CD4-positive, alpha-beta T cell treated with Interleukin-6 for 4 hours (primary cell): ENCODE results near the gene ERCC4.
"Not testable (repeated sequence)": the region's sequence is repeated elsewhere in the genome, so short reads cannot be mapped to it uniquely, and the experiment has no call there.

Source experiments
- DNase-seq: peaks from one replicate; pipeline ENCODE4 v3.0.0-alpha.2; 2020; ENCODE audit warnings: mixed read lengths

Gene ERCC4

GRCh38 chr16:13919683-13920509 lies at the start of gene ERCC4:
ERCC4 (plus strand) TSS chr16:13920154; CDS start chr16:13920166, 12 bp downstream.
- DNase-seq, result peak; percentile 99

DNA sequence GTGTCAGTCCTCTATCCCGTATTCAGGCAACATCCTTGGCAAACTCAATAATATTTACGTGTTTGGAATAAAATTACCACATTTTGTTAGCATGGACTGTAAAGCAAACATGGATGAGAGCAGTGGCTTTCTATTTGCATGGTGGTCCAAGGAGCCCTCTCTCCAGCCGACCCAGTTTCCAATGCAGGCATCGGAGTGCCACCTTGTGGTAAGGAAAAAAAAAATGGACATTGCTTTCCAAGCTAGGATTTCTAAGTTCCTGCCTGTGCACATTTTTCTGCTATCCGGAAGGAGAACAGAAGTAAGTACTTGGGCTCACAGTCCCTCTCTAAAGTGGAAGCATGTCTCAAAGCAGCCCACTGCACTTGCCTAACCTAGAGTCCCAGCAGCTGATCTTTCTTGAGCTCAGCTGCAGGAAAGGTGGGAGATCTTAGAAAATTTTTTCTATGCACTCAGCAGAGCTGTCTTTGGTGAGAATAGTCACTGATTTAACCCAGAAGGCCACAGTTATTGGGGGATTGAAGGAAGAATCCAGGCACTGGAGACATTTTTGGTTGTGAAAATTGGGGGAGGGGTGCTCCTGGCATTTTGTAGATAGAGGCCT lies 46.0 kb upstream of the ERCC4 start:
- no peak for DNase-seq

DNA sequence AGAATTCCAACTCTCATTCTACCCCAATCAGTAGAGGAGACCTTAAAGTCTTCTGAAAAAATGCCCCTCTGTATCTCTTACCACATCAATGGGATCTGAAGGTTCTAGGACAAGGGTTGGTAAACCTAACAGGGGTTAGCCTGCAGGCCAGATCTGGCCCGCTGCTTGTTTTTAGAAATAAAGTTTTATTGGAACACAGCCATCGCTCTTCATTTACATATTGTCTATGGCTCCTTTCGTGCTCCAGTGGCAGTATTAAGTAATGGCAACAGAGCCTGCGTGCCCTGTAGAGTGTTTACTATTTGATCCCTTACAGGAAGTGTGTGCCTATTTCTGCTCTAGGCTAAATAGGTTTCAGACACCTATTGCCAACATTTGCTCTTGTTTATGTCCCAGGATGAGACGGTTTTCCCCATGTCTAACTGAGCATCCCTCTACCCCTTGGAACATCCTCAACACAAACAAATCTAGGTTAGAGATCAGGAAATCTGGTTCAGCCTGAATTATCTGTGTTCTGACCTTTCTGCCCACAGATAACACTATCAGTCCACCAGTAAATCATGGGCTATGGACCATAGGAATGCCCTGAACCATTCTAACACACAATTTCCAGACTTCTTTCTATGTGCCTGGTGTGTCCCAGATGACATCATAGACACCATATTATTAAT lies 44.2 kb upstream of the ERCC4 start:
- no peak for DNase-seq

- no peak for DNase-seq
Observed at GRCh38 chr16:13883276-13883675, 36.7 kb upstream of the ERCC4 start.

DNA sequence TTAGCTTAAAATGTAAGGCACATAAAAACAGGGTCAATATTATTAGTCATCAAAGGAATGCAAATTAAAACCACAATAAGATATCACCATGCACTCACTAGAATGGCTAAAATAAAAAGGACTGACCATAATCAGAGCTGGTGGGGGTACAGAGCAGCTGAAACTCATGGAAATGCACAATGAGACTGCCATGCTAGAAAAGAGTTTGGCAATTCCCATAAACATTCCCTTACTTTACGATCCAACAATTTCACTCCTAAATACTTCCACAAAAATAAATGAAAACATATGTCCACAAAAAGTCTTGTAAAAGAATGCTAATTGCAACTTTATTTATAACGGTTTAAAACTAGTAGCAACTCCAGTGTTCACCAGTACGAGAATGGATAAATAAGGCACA lies 36.1 kb upstream of the ERCC4 start:
- DNase-seq, result no peak

DNA sequence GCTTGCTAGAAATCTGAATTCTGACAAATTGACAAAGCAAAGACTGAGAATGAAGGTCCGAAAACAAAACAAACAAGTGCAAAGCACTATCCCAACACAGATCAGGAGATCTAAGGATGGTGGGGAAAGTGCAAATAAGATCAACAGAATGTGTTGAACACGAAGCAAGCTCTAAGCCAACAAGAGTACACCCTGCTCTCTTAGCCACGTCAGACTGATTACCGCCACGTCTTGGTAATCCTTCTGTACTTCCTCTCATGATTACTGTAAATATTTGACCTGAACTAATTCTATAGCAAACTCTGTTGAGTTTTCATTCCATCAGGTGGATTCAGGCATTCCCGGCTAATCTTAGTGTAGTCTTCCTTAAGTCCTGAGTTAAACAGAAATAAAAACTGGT lies 34.3 kb upstream of the ERCC4 start:
- DNase-seq, result no peak

GRCh38 chr16:13886608-13887007 lies 33.3 kb upstream of the ERCC4 start:
- DNase-seq, result no peak

DNA sequence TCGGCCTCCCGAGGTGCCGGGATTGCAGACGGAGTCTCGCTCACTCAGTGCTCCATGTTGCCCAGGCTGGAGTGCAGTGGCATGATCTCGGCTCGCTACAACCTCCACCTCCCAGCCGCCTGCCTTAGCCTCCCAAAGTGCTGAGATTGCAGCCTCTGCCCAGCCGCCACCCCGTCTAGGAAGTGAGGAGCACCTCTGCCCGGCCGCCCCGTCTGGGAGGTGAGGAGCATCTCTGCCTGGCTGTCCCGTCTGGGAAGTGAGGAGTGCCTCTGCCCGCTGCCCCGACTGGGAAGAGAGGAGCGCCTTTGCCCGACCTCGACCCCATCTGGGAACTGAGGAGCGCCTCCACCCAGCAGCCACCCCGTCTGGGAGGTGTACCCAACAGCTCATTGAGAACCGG lies 30.6 kb upstream of the ERCC4 start:
- not testable (repeated sequence) for DNase-seq

DNA sequence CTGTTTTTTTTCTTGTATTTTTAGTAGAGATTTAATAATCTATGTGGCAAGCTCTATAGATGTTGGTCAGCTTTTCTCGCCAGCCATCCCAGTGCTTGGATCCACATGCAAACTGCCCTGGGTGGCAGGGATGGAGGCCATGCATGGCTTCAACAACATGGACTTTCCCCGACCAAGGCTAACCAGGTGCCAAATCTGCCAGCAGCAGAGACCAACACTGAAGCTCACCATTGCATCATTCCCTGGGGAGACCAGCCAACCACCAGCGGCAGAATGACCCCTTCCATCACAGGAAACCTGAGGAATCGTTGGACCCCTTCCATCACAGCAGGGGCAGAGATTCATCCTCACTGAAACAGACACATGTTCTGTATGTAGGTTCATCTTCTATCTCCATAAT lies 27.7 kb upstream of the ERCC4 start:
- DNase-seq, result no peak

DNA sequence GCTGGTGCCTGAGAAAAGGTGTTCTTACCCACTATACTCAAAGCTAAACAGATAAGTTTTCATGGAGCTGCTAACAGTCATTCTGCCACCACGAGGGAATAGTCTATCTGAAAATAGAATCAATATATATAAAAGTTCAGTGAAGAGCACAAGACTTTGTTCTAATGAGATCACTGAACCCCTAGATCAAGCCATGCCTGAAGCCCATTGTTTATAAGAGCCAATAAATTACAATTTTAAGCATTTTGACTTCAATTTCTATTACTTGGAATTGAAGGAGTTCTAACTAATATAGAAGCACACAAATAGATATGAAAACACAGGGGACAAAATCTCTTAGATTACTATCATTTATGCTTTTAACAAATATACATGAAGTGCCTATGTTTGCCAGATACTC lies 24.4 kb upstream of the ERCC4 start:
- DNase-seq, result no peak

DNA sequence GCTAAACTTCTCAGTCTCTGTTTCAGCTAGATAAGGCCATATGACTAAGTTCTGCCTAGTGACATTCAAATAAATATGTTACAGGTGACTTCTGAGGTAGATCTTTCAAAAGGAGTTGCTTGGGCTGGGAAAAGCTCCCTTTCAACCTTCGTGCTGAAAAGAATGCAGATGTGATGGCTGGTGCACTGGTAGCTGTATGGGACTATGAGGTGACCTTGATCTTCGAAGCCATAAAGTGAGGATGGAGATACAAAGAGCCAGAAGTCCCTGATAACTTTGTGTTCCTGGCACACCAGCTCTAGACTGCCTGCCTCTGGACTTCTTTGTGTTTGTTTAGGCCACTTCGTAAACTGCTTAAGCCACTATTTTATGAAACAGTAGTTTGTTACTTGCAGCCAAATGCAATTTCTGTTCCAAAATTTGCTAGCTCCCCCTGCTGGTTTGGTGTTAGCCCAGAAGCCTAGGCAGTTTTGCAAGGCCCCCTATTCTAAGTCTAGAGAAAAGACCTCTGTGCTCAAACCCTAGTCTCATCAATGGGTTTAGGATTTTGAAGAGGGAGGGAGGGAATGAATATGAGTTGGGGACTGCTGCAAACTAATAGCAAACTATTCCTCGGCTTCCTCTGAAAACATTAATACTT lies 23.3 kb upstream of the ERCC4 start:
- DNase-seq, result no peak

GRCh38 chr16:13897806-13898205 lies 22.1 kb upstream of the ERCC4 start:
- DNase-seq, result no peak

DNA sequence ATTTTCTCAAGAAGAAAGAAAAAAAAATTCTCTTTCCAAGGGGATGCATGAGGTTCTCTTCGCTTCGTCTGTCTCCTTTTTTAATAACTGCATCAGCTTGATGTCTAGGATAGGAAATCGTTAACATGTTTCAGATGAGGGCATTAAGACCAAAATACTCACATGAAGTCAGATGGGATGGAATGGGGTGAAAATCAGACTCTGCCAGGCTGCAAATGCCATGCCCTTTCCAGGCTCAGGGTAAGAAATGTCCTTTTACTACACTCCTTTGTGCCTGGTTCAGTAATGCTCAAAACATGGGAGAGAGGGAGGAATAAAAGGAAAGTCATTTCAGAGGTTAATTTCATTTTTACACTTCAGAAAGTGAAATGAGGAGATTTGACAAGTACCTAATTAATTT lies 21.7 kb upstream of the ERCC4 start:
- DNase-seq, result no peak

- no peak for DNase-seq
Observed at GRCh38 chr16:13902052-13902451, 17.9 kb upstream of the ERCC4 start.

DNA sequence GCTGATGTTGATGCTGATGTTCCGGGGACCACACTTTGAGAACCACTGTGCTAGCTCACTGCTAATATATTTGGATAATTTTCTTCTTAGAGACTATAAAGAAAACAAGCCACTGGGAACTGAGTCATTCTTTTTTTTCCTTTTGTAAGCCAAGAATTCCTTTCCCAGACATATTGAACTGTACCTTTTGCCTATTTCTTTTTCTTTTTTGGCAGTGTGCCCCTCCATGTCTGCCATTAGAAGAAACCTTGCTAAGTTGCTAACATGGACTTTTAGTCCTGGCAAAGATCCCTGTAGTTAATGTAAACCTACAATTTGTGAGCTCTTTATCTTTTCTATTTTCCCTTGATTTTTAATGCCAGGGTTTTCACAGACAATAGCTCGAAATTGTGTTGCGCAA lies 17.3 kb upstream of the ERCC4 start:
- no peak for DNase-seq

DNA sequence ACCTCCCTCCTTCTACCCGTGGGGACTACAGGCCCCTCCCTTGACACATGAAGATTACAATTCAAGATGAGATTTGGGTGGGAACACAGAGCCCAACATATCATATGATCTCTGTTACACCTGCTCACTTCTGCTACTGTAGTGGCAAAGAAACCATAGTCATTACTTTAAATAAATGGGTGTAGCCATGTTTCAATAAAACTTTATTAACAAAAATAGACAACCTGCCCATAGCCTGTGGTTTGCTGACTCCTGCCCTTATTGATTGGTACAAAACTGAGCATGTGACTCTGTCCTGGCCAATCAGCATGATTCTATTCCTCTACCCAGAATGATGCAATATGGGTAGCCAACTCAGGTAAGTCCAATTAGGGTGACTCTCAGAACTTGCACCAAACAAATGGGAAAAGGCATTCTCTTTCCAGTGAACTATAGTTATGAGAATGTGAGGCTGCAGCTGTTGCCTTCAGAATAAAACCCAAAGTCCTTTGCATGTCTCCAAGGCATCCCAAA lies 15.7 kb upstream of the ERCC4 start:
- no peak for DNase-seq

DNA sequence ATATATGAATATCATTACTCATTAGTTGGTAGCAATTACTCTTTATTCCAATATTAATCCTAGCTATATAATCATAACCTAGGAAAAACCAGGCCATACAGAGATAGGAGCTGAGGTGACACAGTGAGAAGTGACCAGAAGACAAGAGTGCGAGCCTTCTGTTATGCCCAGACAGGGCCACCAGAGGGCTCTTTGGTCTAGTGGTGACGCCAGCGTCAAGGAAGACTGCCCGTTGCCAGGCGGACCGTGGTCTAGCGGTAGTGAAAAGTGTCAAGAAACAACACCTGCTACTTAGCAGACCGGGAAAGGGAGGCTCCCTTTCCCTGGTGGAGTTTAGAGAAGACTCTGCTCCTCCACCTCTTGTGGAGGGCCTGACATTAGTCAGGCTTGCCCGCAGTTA lies 15.1 kb upstream of the ERCC4 start:
- peak; percentile 2 for DNase-seq

DNA sequence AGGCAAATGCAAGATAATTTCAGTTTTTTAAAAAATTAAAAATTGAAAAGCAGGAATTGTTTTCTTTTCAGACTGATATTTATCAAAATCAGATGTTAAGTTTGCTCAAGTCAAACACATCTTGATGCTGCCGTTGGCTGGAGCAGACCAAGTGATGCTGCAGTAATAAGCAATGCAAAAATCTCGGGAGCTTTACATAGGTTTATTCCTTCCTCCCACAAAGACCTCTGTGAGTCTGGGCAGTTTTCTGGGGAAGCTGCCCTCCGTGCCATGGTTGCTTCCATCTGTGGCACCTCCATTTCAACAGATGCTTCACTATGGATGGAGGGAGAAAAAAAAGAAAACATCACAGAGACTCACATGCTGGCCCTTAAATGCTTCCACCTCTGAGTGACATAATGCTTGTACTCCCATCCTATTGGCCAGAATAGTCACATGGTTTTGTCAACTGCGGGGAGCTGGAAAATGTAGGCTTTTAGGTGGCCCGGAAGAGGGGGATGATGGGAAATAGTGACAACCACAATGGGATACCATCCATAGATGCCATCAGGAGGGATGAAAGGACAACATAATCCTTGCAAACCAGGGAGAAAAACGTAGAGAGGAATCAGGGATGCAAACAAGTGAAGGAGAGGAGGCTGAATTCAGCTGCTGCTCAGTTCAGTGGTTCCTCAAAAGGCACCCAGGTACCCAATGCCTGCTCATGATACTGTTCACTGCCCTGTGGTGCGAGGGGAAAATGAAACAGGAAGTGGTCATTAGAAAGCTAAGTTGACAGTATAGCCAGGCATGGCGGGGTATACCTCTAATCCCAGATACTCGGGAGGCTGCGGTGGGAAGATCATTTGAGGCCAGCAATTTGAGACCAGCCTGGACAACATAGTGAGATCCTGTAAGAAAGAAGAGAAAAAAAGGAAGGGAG lies 13.5 kb upstream of the ERCC4 start:
- no peak for DNase-seq

DNA sequence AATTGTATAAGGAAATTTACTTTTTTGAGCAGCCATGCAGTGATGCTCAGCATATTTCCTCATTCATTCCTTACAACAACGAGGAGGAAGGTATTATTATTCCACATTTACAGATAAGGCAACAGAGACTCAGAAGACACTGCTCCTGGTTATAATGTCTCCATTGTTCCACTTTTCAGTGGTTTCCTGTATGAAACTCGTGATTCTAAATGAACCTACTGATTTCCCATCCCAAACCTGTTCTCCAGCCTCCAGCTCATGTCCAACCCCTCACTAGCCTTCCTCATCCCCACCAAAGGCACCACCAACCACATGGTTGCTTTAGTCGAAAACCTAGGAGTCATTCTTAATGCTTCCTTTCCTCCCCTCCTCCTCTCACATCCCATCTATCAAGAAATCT lies 12.5 kb upstream of the ERCC4 start:
- no peak for DNase-seq

- DNase-seq, result no peak
Observed at GRCh38 chr16:13909069-13909468, 10.9 kb upstream of the ERCC4 start.

DNA sequence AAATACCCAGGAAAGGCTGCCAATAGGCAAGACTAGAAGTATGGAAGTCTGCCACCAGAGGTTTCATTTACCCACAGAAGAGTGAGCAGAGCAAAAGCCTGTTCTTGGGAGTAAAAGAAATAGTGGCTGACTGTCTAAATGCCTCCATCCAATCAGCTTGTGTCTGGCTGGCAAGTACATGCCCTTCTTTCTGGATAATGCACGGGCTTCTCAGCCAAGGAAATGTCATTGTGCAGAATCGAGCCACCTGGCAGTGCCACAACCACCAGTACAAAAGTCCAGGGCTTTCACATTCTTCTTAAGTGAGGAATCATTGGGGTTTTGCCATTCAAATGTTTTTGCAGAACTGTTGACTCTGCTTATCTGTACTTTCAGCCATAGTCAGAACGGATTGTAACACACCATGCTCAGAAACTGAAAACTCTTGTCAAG lies 10.1 kb upstream of the ERCC4 start:
- DNase-seq, result no peak

- DNase-seq, result no peak
Observed at GRCh38 chr16:13911306-13911705, 8.6 kb upstream of the ERCC4 start.
